Measurements from ENCODE around the gene ZNF565. TPM values are rescaled to one million over a fixed set of nuclear protein-coding genes. Genes with fewer than 3 reads are reported as not detected.

Gene ZNF565
- total RNA-seq, 4 donors from 2014 or later, result 7.2 to 13.1 (median 7.4) TPM

DNA sequence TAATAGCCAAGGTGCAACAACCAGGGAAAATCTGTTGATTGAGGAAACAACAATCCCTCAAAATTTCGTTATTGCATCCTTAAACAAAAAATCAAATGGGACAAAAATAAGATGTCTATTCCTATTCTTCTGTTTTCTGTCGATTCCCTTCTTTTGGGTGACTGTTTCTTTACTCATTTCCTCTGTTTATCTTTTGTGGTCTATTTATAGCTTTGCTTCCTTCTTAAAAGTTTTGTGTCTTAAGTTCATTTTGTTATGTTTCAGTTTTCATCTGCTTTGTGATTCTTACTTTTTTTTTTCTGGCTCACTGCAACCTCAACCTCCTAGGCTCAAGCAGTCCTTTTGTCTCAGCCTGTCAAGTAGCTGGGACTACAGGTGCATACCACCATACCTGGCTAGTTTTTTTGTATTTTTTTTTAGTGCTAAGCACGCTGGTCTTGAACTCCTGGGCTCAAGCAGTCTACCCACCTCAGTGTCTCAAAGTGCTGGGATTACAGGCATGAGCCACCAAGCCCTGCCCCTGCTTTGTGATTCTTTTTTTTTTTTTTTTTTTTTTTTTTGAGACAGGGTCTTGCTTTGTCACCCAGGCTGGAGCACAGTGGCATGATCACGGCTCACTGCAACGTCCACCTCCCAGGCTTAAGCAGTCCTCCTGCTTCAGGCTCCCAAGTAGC lies 10.9 kb upstream of the ZNF565 start:
- Histone ChIP-seq H3K27me3 (no peaks in the 10 kb centered on the region), H3K4me1 (no peaks in the 10 kb centered on the region), H3K9me3 (no peaks in the 10 kb centered on the region), H3K4me3 (replicated peaks in 1 of 3) (no peak overlapping the region), H3K36me3 (peaks cover 31 to 32% of the 10 kb centered on the region in 2 donors), H3K27ac (peak overlapping the region in 1 of 3 donors; percentile 4)
- no peak for DNase-seq
- intact Hi-C loops (cut with DNase I), result no loop called here
- 52 to 55% methylated on average over 5 of the region's 5 CpGs for WGBS, 2 donors
- TF ChIP-seq POLR2A (IDR thresholded peaks at IDR 0.05), result no peak
- TF ChIP-seq CTCF (IDR thresholded peaks at IDR 0.05), result no peak

DNA sequence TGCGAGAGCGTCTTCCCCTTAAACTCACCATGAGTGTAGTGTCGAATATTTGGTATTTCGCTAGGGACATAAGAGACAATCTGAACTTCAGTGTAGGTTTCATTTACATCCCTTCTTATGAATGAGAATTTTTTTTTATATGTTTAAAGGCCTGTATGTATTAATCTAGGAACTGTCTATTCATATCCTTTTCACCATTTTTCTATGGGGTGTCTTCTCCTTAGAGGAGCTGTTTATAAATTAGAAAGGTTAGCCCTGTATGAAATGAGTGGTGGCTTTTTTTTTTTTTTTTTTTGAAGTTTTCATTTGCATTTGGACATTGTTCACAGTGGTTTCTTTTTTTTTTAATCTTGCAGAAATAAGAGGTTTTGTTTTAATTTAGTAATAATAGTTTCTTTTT lies 8.0 kb upstream of the ZNF565 start:
- peaks cover 0 to 2% of the 10 kb centered on the region in 2 donors for H3K4me1 ChIP-seq

DNA sequence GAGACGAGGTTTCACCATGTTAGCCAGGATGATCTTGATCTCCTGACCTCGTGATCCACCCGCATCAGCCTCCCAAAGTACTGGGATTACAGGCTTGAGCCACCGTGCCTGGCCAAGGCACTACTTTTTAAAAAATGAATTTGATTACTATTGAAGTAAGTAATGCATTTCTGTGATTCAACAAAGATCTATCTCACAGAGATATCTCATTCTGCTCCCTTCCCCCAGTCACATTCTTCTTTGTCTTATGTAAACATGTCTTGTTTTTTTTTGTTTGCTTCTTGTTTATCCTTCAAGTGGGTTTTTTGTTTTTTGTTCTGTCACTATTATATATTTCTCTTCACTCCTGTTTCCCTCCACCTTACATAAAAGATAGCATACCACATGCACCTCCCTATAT lies 7.0 kb upstream of the ZNF565 start:
- no peak overlapping the region for H3K4me3 ChIP-seq (replicated peaks in 1 of 3)
- TF ChIP-seq CTCF (IDR thresholded peaks at IDR 0.05) (no peak), POLR2A (IDR thresholded peaks at IDR 0.05) (no peak)
- H3K9me3 ChIP-seq, result no peaks in the 10 kb centered on the region
- 92 to 93% methylated on average over 4 of the region's 4 CpGs for WGBS, 2 donors
- DNase-seq, result no peak
- peaks cover 6 to 7% of the 10 kb centered on the region in 2 donors for H3K36me3 ChIP-seq
- H3K27me3 ChIP-seq, result no peaks in the 10 kb centered on the region
- intact Hi-C loops (cut with DNase I), result no loop called here
- no peak overlapping the region for H3K27ac ChIP-seq
- peaks cover 4% of the 10 kb centered on the region in 2 donors for H3K4me1 ChIP-seq

More for the DNA sequence above, 8.0 kb upstream of the ZNF565 start:
- DNase-seq, result no peak
- Histone ChIP-seq H3K27me3 (no peaks in the 10 kb centered on the region), H3K4me3 (replicated peaks in 1 of 3) (no peak overlapping the region), H3K27ac (no peak overlapping the region), H3K36me3 (peaks cover 9 to 10% of the 10 kb centered on the region in 2 donors), H3K9me3 (no peaks in the 10 kb centered on the region)
- intact Hi-C loops (cut with DNase I), result no loop called here
- 96 to 99% methylated on average over 4 of the region's 4 CpGs for WGBS, 2 donors
- TF ChIP-seq POLR2A (IDR thresholded peaks at IDR 0.05) (no peak), CTCF (IDR thresholded peaks at IDR 0.05) (no peak)

DNA sequence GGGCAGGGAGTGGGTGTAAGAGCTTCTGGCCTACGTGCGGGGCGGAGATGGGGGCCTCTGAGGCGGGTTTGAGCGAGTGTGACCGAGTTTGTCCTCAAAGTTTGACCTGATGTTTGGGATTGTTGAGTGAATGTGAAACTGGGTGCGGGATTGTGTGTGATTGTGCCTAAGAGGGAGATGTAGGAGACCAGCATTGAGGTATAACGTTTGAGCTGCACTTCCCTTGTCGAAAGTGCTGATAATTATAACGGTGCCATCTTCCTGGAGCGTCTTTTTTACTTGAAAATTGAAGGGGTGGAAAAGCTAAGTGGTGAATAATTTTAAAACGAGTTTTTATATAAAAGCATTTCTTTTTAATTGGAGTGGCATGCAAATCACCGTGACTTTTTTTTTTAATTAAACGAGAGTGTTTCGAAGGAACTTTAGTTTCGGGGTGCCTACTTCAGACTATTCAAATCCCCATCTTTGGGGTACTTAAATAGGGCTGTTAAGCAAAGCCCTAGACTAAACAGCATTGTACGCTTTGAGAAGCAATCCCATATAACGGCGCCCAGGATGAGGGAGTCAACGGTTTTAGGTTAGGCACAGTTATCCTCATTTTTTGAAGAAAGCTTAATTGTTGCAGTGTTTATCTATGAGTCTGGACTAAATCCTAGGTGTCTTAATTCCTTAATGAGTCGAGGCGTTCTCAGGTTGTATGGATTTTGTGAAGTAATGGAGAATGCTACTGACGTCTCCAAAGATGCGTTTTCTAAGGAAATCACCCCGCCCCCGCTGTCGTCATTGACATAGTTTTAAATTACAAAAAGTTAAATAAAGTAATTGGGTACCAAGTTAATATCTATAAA lies 1.0 kb upstream of the ZNF565 start:
- no peaks in the 10 kb centered on the region for H3K36me3 ChIP-seq
- intact Hi-C loops (cut with DNase I), result loop anchor here (10.0 kb wide), 1 partner anchor 269 kb away; the partner anchor contains the start of gene ZNF566
- H3K4me3 ChIP-seq (replicated peaks in 1 of 3), result peak overlapping the region; percentile 21 to 89 (median 56)
- H3K27me3 ChIP-seq, result no peaks in the 10 kb centered on the region
- H3K9me3 ChIP-seq, result no peaks in the 10 kb centered on the region
- TF ChIP-seq CTCF (IDR thresholded peaks at IDR 0.05) (no peak), POLR2A (IDR thresholded peaks at IDR 0.05) (no peak)
- H3K4me1 ChIP-seq, result peaks cover 10 to 12% of the 10 kb centered on the region in 2 donors
- peak; percentile 5 to 11 for DNase-seq
- H3K27ac ChIP-seq, result peak overlapping the region; percentile 29 to 95 (median 94)
- WGBS, 2 donors, result 1% methylated on average over 27 of the region's 27 CpGs

All from thyroid gland (tissue), 4 donors.